Spleen (tissue), 11 donors: ENCODE measurements around the gene WSCD2. TPM values are rescaled to one million over a fixed set of nuclear protein-coding genes. Genes with fewer than 3 reads are reported as not detected.

Source experiments
- DNase-seq: peaks from one replicate; pipeline ENCODE4 v3.0.0-alpha.2; 2020
- H3K27ac ChIP-seq, 8 donors: fragments of 200-600 bp; sonication (generic) in 7 of 8; 1 replicate in 4 of 8; 2 replicates in 4 of 8; pipeline versions ENCODE4 v1.5.0 to v1.8.0; 2016 to 2021; ENCODE audit warnings: inconsistent platforms in 4 of 8, mild to moderate bottlenecking in 4 of 8, moderate library complexity in 1 of 8
- H3K27me3 ChIP-seq, 7 donors: fragments of 200-600 bp; sonication (generic) in 6 of 7; replicated peaks in 1 of 7; 1 replicate in 4 of 7; 2 replicates in 3 of 7; pipeline versions ENCODE4 v1.5.0 to v1.8.0; 2016 to 2021; ENCODE audit warnings: inconsistent platforms in 3 of 7, mild to moderate bottlenecking in 1 of 7
- H3K36me3 ChIP-seq, 6 donors: fragments of 200-600 bp; sonication (generic) in 5 of 6; 1 replicate in 4 of 6; 2 replicates in 2 of 6; pipeline versions ENCODE4 v1.5.0 to v1.8.0; 2016 to 2021; ENCODE audit warnings: inconsistent platforms in 2 of 6
- H3K4me1 ChIP-seq, 6 donors: fragments of 200-600 bp; sonication (generic) in 5 of 6; 1 replicate in 3 of 6; 2 replicates in 3 of 6; pipeline versions ENCODE4 v1.5.0 to v1.8.0; 2016 to 2021; ENCODE audit warnings: inconsistent platforms in 3 of 6
- H3K4me3 ChIP-seq, 8 donors: fragments of 200-600 bp; sonication (generic) in 7 of 8; 1 replicate in 4 of 8; 2 replicates in 4 of 8; pipeline versions ENCODE4 v1.5.0 to v1.8.0; 2016 to 2021; ENCODE audit warnings: inconsistent platforms in 4 of 8, mild to moderate bottlenecking in 4 of 8, moderate library complexity in 2 of 8
- H3K9me3 ChIP-seq, 8 donors: fragments of 200-600 bp; sonication (generic) in 7 of 8; 1 replicate in 4 of 8; 2 replicates in 4 of 8; pipeline versions ENCODE4 v1.5.0 to v1.8.0; 2016 to 2021; ENCODE audit warnings: inconsistent platforms in 4 of 8
- CTCF ChIP-seq, 11 experiments: fragments of 200-600 bp in 7 of 11; fragments of 450-650 bp in 4 of 11; sonication (generic) in 4 of 11; IDR thresholded peaks in 8 of 11; conservative IDR thresholded peaks in 3 of 11; 1 replicate in 7 of 11; 2 replicates in 4 of 11; pipeline versions ENCODE4 v1.4.0 to v1.8.0; 2016 to 2021; ENCODE audit warnings: antibody characterized with exemption in 11 of 11, inconsistent platforms in 4 of 11, mild to moderate bottlenecking in 1 of 11
- POLR2A ChIP-seq, 3 donors: fragments of 450-650 bp; IDR thresholded peaks; one replicate each; pipeline ENCODE4 v1.5.1; 2017; ENCODE audit warnings: antibody characterized with exemption in 3 of 3, mild to moderate bottlenecking in 1 of 3
- POLR2AphosphoS5 ChIP-seq, 3 donors: sonication (generic); formaldehyde crosslinking; IDR thresholded peaks; one replicate each; pipeline ENCODE4 v1.5.1; 2017; ENCODE audit warnings: antibody characterized with exemption in 3 of 3
- WGBS, 5 donors: extraction: QIAGEN DNeasy Blood & Tissue Kit in 3 of 5; methylation state at CpG; one replicate each; pipeline versions ENCODE4 v1.1.5 to v1.1.7; 2013 to 2018; 5-methylcytosine and 5-hydroxymethylcytosine counted together
- intact Hi-C: fragments of 100-400 bp; cut with DNase I; formaldehyde crosslinking; loops from one replicate; pipeline ENCODE4 v1.15.0; 2023; ENCODE audit warnings: low total_unique reads
- polyA plus RNA-seq, 3 donors: library from polyadenylated mRNA; stranded (reverse); fragments of 200-250 nt; gene quantifications; one replicate each; pipeline ENCODE4 v1.2.1, GENCODE V29; 2013
- total RNA-seq, 7 donors: library from RNA; depleted of rRNA in 3 of 7; stranded (reverse); fragments of >200 nt in 3 of 7; fragmentation: NEBNext Ultra II Directional in 4 of 7; extraction: Animal tissue kit (Norgen Biotek cat#: 25700) in 4 of 7; gene quantifications; one replicate each; pipeline versions ENCODE4 v1.1.0 to v1.2.1, GENCODE V29; 2016 to 2021
- donor health status: healthy with polysubstance abuse.
- donor health status: DM: no; HTN: no; CAD: no; lungs with moderate emphysema.
- donor health status: DM: no; HTN: no; CAD: no.
- donor health status: Bipolar disorder and iron deficiency.
- donor health status: healthy.
- donor health status: DM: no; HTN: no; CAD: no.
- donor health status: DM: yes; HTN: yes; CAD: no.

WSCD2 gene
- total and polyA plus RNA-seq, 10 donors = 0.09 to 0.60 (median 0.23) TPM; not detected in 1

GRCh38 chr12:108115123-108116121, 13.7 kb upstream of the WSCD2 start:
- no peak for DNase-seq
- no peak overlapping the region for H3K4me3 ChIP-seq
- H3K4me1 ChIP-seq = peaks cover 0 to 4% (median 0%) of the 10 kb centered on the region in 6 donors
- 57 to 69% (median 61%) methylated on average over 7 of the region's 7 CpGs for WGBS, 5 donors
- H3K27me3 ChIP-seq = peaks cover 0 to 30% (median 0%) of the 10 kb centered on the region in 7 donors
- H3K9me3 ChIP-seq = no peaks in the 10 kb centered on the region
- no peak for TF ChIP-seq POLR2A (IDR thresholded peaks at IDR 0.05)
- no peak for TF ChIP-seq CTCF (IDR thresholded peaks at IDR 0.05 in 8 of 11, conservative IDR thresholded peaks at IDR 0.05 in 3 of 11)
- TF ChIP-seq POLR2AphosphoS5 (IDR thresholded peaks at IDR 0.05) = no peak
- intact Hi-C loops = no loop called here
- no peak overlapping the region for H3K27ac ChIP-seq
- H3K36me3 ChIP-seq = no peaks in the 10 kb centered on the region

DNA sequence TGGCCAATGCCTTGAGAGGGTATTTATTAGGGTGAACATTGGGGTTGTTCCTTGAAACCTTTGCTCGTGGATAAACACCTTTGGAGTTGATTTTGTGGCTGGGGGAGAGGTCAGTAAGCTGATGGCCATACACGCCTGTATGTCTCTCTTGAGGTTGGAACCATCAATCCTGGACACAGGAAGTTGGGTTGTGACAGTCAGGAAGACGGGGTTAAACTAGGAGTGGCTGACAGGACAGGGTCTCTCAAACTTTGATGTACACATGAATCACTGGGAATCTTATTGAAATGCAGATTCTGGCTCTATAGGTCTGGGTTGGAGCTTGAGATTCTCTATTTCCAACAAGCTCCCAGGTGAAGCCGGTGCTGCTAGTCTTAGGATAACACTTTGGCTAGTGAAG, 12.8 kb upstream of the WSCD2 start:
- TF ChIP-seq POLR2AphosphoS5 (IDR thresholded peaks at IDR 0.05) = no peak
- no peak for TF ChIP-seq CTCF (IDR thresholded peaks at IDR 0.05 in 8 of 11, conservative IDR thresholded peaks at IDR 0.05 in 3 of 11)
- TF ChIP-seq POLR2A (IDR thresholded peaks at IDR 0.05) = no peak
- peaks cover 0 to 4% (median 0%) of the 10 kb centered on the region in 6 donors for H3K4me1 ChIP-seq
- no peak for DNase-seq
- 57 to 68% (median 64%) methylated on average over 4 of the region's 4 CpGs for WGBS, 5 donors
- peaks cover 0 to 38% (median 0%) of the 10 kb centered on the region in 7 donors for H3K27me3 ChIP-seq
- H3K36me3 ChIP-seq = no peaks in the 10 kb centered on the region
- H3K4me3 ChIP-seq = no peak overlapping the region
- intact Hi-C loops = no loop called here
- H3K27ac ChIP-seq = no peak overlapping the region
- H3K9me3 ChIP-seq = no peaks in the 10 kb centered on the region

- H3K4me1 ChIP-seq = peaks cover 0 to 4% (median 0%) of the 10 kb centered on the region in 6 donors
- H3K36me3 ChIP-seq = no peaks in the 10 kb centered on the region
- peaks cover 0 to 39% (median 0%) of the 10 kb centered on the region in 7 donors for H3K27me3 ChIP-seq
- no peak for TF ChIP-seq POLR2AphosphoS5 (IDR thresholded peaks at IDR 0.05)
- TF ChIP-seq POLR2A (IDR thresholded peaks at IDR 0.05) = no peak
- TF ChIP-seq CTCF (IDR thresholded peaks at IDR 0.05 in 8 of 11, conservative IDR thresholded peaks at IDR 0.05 in 3 of 11) = no peak
- intact Hi-C loops = no loop called here
- 60 to 88% (median 70%) methylated on average over 1 of the region's 1 CpG for WGBS, 5 donors
- no peak for DNase-seq
- H3K27ac ChIP-seq = no peak overlapping the region
- no peak overlapping the region for H3K4me3 ChIP-seq
- no peaks in the 10 kb centered on the region for H3K9me3 ChIP-seq
Observed at GRCh38 chr12:108116699-108117098, 12.4 kb upstream of the WSCD2 start.
